Body of pancreas (tissue), 4 donors: ENCODE measurements around the gene ECEL1.

Experiments used
- POLR2A ChIP-seq, 3 donors: fragments of 450-650 bp; IDR thresholded peaks; one replicate each; pipeline ENCODE4 v1.6.1; 2016; ENCODE audit warnings: antibody characterized with exemption in 3 of 3, mild to moderate bottlenecking in 2 of 3
- TF ChIP-seq, protein P1 (sequence below), 7 experiments: fragments of 450-650 bp in 4 of 7; fragments of 200-600 bp in 3 of 7; sonication (generic) in 3 of 7; IDR thresholded peaks; one replicate each; pipeline ENCODE4 v1.5.1; 2016 to 2019; ENCODE audit warnings: antibody characterized with exemption in 7 of 7

DNA sequence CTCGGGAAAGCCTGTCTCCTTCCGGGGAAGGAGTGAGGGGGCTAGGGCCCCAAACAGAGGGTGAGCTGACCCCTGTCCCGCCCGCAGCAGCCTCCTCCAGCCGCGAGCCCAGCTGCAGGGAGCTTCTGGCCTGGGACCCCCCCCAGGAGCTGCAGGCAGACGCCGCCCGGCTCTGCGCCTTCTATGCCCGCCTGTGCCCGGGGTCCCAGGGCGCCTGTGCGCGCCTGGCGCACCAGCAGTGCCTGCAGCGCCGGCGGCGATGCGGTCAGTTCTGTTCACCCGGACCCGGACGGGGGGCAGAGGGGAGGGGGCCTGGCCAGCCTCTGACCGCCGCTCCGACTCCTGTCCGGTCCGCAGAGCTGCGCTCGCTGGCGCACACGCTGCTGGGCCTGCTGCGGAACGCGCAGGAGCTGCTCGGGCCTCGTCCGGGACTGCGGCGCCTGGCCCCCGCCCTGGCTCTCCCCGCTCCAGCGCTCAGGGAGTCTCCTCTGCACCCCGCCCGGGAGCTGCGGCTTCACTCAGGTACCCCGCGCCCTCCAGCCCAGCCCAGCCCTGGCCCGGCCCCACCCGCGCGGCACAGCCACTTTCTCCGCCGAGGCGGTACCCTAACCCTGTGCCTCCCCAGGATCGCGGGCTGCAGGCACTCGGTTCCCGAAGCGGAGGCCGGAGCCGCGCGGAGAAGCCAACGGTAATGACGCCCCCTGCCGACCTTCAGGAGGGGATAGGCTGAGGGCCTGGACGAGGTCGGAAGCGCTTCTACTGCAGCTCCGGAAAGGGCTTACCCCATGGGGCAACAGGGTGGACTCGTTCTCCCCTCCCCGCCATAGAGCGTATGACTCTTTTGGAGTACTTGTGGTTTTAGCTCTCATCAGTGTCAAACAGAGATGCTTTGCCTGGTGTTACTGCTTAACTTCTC lies 36.3 kb upstream of the ECEL1 start:
- TF ChIP-seq, protein P1, sequence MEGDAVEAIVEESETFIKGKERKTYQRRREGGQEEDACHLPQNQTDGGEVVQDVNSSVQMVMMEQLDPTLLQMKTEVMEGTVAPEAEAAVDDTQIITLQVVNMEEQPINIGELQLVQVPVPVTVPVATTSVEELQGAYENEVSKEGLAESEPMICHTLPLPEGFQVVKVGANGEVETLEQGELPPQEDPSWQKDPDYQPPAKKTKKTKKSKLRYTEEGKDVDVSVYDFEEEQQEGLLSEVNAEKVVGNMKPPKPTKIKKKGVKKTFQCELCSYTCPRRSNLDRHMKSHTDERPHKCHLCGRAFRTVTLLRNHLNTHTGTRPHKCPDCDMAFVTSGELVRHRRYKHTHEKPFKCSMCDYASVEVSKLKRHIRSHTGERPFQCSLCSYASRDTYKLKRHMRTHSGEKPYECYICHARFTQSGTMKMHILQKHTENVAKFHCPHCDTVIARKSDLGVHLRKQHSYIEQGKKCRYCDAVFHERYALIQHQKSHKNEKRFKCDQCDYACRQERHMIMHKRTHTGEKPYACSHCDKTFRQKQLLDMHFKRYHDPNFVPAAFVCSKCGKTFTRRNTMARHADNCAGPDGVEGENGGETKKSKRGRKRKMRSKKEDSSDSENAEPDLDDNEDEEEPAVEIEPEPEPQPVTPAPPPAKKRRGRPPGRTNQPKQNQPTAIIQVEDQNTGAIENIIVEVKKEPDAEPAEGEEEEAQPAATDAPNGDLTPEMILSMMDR (IDR thresholded peaks at IDR 0.05): no peak
- TF ChIP-seq POLR2A (IDR thresholded peaks at IDR 0.05): no peak
